Neural cell (in vitro differentiated cells): Measurements from ENCODE around the gene GALNT14.

ENCODE experiments used
- EZH2 ChIP-seq: fragments of 200-600, 300-800 bp; shearing (Covaris generic), sonication (generic); IDR thresholded peaks from 2 replicates; pipeline ENCODE4 v1.6.1; 2014; ENCODE audit warnings: antibody characterized with exemption, low read length, borderline replicate concordance, mild to moderate bottlenecking; ENCODE audit not compliant: insufficient read depth, poor library complexity, severe bottlenecking
- POLR2AphosphoS5 ChIP-seq: IDR thresholded peaks from 2 replicates; pipeline ENCODE4 v1.6.1; 2012
- SMC3 ChIP-seq: fragments of 450-650 bp; conservative IDR thresholded peaks from 2 replicates; pipeline ENCODE4 v1.6.1; 2014; ENCODE audit warnings: antibody characterized with exemption, mild to moderate bottlenecking, moderate library complexity; ENCODE audit not compliant: poor library complexity
- TF ChIP-seq, protein P1 (sequence below): fragments of 450-650 bp; IDR thresholded peaks from 2 replicates; pipeline ENCODE4 v1.5.1; 2014; ENCODE audit warnings: antibody characterized with exemption, mild to moderate bottlenecking, moderate library complexity; ENCODE audit not compliant: poor library complexity, severe bottlenecking

DNA sequence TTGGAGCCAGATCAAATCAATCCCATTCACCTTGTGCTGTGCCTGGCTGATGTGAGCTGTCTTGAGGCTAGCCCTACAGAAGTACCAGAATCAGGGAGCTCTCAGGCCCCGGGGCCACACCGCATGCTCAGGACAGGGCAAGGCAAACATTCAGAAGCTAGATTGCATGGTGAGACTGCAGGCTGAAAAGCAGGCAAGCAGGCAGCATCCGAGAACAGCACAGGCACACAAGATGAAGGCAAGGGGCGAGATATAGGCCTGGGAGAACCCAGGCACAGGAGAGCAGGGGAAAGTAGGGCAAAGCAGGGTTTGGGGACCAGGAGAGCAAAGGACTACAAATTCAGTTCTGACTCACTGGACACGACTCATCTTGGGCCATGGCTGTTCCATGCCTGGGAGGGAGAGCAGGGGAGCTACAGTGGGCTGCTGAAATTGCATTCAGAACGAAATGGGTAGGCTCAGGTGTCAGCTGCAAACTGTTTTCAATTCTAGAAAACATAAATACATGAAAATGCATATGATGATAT, 59.6 kb downstream of the GALNT14 start:
- TF ChIP-seq EZH2 = no peak
- TF ChIP-seq, protein P1, sequence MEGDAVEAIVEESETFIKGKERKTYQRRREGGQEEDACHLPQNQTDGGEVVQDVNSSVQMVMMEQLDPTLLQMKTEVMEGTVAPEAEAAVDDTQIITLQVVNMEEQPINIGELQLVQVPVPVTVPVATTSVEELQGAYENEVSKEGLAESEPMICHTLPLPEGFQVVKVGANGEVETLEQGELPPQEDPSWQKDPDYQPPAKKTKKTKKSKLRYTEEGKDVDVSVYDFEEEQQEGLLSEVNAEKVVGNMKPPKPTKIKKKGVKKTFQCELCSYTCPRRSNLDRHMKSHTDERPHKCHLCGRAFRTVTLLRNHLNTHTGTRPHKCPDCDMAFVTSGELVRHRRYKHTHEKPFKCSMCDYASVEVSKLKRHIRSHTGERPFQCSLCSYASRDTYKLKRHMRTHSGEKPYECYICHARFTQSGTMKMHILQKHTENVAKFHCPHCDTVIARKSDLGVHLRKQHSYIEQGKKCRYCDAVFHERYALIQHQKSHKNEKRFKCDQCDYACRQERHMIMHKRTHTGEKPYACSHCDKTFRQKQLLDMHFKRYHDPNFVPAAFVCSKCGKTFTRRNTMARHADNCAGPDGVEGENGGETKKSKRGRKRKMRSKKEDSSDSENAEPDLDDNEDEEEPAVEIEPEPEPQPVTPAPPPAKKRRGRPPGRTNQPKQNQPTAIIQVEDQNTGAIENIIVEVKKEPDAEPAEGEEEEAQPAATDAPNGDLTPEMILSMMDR = no peak
- TF ChIP-seq POLR2AphosphoS5 = no peak
- TF ChIP-seq SMC3 = no peak
